ENCODE measurements around the gene D2HGDH.
"Not testable (repeated sequence)": the region's sequence is repeated elsewhere in the genome, so short reads cannot be mapped to it uniquely, and the experiment has no call there.

The D2HGDH gene

DNA sequence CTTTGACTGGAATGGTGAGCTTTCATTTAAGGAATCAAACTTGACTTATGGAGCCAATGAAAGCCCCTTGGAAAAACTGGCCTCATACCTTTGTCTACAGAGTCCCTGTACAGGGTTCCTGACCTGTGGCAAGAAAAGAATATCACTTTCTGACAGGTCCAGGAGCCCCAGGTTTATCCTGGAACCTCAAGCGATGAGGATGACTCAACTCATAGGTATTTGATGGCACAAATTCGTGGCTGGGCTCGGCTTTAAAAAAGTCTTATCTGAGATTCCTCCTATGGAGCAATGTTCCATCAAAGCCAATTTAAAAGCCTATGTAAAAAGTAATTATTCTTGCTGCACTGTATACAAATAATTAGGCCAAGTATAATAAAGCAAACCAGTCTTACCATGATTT is 57.0 kb downstream of the D2HGDH start:
- in situ Hi-C loops (cut with HindIII; ENCODE audit: low sequenced_read_pairs), result not testable (repeated sequence)

DNA sequence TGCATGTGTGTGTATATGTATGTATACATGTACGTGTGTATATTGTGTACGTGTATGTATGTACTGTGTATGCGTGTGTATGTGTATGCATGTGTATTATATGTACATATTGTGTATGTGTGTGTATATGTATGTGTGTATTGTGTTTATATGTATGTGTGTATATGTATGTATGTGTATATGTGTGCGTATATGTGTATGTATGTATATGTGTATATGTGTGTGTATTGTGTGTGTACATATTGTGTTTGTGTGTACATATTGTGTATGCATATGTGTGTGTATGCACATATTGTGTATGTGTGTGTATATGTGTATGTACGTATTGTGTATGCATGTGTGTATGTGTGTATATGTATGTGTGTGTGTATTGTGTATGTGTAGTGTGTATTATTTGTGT is 59.0 kb downstream of the D2HGDH start:
- in situ Hi-C loops (cut with HindIII; ENCODE audit: low sequenced_read_pairs), result no loop called here

- in situ Hi-C loops (cut with HindIII; ENCODE audit: low sequenced_read_pairs), result no loop called here
These were observed 59.9 kb downstream of the D2HGDH start for GRCh38 chr2:241794250-241794823.

GRCh38 chr2:241795021-241795999 is 60.9 kb downstream of the D2HGDH start:
- in situ Hi-C loops (cut with HindIII; ENCODE audit: low sequenced_read_pairs), result no loop called here

DNA sequence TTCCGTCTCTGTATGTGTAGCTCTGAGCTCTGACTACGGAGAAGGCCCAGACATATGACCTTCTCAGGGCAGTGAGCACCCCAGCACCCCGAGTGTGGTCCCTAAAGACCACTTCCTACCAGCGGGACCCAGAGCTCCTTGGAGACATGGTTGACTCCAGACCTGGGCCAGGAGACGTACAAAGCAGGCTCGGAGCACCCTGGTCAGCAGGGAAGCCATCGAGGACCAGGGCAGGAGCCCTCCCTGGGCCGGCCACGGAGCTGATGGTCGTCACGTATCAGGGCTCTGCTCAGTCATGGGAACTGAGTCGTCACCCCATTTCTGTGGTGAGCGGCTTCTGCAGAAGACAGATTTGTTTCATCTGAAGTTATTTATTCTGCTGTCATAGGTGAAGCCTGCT is 61.8 kb downstream of the D2HGDH start:
- in situ Hi-C loops (cut with HindIII; ENCODE audit: low sequenced_read_pairs), result no loop called here

- in situ Hi-C loops (cut with HindIII; ENCODE audit: low sequenced_read_pairs), result no loop called here
These were observed 62.2 kb downstream of the D2HGDH start for GRCh38 chr2:241796610-241797138.

DNA sequence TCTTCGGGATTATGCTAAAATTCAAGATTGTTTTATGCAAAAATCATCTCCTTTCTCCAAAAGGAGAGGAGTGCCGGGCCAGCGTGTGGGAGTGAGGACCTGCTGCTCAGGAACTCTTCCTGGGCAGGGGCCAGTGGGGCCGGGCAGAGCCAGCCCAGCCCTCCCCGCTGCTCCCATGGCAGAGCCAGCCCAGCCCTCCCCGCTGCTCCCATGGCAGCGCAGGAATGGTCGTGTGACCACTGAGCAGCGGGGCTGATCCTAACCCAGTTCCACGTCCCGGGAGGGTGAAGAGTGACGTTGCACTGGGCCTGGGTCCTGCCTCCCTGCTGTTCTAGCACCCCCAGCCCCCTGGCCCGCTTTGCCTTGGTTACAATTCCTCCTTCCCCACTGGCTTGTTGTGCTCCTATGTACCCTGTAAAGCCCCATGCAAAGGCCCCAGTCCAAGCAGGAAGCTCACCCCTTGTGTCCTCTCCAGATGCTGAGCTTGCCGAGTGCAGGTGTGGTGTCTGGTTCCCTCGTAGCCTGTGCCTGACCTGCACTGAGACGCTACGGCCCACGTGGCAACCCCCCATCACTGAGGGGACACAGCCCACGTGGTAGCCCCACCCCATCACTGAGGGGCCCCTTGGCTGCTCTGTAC is 63.1 kb downstream of the D2HGDH start:
- in situ Hi-C loops (cut with HindIII; ENCODE audit: low sequenced_read_pairs), result no loop called here

- in situ Hi-C loops (cut with HindIII; ENCODE audit: low sequenced_read_pairs), result no loop called here
These were observed 63.7 kb downstream of the D2HGDH start for GRCh38 chr2:241798081-241798630.

DNA sequence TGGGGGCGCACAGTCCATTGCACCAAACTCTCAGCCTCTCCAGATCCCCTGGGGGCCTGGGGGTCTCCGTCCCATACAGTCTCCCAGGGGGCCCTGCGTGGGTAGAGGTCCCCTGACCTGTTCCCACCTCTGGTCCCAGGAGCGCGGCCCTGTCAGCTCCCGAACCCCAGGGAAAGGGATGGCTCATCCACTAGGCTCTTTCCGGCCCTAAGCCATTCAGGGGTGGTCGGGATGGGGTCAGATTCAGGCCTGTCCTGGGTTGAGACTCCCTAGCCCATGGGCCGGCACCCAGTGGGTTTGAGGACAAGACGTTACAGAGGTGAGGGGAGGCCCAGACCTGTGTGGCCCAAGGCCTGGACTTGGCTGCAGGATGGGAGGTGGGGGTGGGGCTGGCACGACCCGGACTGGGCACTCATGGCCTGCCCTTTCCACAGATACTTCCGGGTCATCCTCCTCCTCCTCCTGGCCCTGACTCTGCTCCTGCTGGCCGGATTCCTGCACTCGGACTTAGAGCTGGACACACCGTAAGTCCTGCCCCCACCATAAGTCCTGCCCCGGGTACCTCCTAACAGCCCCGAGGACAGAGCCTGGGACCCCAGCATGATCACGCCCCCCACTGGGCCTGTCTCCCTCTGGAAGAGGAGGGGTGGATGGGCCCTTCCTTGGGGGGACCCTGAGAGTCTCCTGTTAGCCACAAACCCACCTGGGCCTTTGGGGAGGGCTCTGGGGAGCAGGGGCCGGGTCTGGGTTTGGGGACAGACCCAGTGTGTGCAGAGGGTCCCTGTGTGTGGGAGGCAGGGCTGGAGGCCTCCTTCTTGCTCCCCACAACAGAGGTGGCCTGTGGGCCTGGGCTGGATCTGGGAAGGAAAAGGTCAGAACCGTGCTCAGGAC is 64.4 kb downstream of the D2HGDH start:
- in situ Hi-C loops (cut with HindIII; ENCODE audit: low sequenced_read_pairs), result no loop called here

DNA sequence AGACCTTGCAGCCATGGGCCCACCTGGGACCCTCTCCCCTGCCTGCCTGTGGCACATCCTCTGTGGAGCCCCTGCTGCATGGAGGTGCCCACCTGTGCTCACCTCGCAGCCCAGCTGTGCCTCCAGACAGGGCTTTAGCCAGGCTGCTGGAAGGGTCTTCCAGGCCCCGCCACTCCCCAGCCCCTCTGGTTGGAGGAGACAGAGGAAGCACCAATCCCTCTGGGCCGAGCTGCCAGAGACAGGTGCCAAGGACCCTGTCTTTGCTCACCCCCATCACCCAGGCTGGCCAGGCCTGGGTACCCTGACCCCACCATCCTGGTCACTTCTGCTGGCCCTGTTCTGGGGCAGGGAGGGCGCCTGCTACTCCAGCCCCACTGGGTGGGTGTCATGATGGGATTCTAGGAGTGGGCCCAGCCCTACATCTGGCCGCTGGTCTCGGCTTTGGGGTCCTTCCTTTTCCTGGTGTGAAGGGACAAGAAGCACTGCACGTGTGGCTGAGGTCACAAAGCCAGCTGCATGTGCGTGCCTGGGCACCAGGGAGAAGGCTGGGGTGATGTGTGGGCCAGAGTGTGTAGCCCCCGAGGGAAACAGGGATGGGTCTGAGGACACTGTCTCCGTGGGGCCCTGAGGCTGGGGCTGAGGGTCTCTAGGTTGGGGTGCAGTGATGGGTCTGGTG is 65.2 kb downstream of the D2HGDH start:
- in situ Hi-C loops (cut with HindIII; ENCODE audit: low sequenced_read_pairs), result no loop called here

DNA sequence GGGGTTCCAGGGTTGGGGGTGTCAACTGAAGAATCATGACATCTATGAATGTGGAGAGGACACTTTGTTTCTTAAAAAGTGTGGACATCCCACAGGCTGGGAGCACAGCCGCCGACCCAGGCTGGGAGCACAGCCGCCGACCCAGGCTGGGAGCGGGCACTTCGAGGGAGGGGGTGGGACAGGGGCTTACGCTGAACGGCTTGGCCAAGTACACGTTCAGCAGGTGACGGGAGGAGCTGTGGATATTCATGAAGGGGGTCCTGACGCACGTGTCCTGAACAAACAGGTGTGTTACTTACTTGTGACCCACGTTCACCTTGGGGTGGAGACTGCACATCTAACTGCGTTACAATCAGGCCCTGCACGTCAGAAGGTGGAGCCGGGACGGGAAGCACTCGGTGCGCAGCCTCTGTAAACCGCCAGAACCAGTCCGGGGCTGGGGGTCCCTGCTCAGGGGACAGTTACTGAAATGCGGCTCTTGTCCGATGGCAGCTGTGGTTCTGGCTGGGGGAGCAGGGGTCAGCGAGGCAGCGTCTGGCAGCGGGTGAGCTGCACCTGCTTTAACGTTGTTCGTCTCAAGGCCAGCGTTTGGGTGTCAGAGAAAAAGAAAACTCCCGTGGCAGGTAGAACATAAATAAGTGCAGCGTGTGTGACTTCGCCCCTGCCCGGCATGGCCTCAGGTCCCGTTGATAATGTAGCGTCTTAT is 65.9 kb downstream of the D2HGDH start:
- in situ Hi-C loops (cut with HindIII; ENCODE audit: low sequenced_read_pairs), result not testable (repeated sequence)

- in situ Hi-C loops (cut with HindIII; ENCODE audit: low sequenced_read_pairs), result no loop called here
These were observed 67.4 kb downstream of the D2HGDH start for GRCh38 chr2:241801611-241802420.

GRCh38 chr2:241802421-241803318 is 68.2 kb downstream of the D2HGDH start:
- in situ Hi-C loops (cut with HindIII; ENCODE audit: low sequenced_read_pairs), result no loop called here

DNA sequence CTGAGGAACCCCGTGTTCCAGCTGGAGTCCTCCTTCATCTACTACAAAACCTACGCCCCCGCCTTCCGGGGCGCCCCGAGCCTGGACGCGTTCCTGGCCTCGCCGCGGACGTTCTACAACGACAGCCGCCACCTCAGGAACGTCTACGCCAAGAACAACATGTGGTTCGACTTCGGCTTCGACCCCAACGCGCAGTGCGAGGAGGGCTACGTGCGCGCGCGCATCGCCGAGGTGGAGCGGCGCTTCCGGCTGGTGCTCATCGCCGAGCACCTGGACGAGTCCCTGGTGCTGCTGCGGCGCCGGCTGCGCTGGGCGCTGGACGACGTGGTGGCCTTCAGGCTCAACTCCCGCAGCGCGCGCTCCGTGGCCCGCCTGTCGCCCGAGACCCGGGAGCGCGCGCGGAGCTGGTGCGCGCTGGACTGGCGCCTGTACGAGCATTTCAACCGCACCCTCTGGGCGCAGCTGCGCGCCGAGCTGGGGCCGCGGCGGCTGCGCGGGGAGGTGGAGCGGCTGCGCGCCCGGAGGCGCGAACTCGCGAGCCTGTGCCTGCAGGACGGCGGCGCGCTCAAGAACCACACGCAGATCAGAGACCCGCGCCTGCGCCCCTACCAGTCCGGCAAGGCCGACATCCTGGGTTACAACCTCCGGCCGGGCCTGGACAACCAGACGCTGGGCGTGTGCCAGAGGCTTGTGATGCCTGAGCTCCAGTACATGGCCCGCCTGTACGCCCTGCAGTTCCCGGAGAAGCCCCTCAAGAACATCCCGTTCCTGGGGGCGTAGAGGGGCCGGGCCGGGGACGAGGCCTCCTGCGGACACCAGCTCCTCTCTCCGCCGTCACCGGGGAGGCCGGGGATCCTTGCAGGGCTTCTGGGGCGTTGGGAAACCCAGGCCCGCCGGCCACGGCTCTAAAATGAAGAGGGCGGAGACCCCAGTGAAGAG is 69.2 kb downstream of the D2HGDH start:
- in situ Hi-C loops (cut with HindIII; ENCODE audit: low sequenced_read_pairs), result no loop called here

DNA sequence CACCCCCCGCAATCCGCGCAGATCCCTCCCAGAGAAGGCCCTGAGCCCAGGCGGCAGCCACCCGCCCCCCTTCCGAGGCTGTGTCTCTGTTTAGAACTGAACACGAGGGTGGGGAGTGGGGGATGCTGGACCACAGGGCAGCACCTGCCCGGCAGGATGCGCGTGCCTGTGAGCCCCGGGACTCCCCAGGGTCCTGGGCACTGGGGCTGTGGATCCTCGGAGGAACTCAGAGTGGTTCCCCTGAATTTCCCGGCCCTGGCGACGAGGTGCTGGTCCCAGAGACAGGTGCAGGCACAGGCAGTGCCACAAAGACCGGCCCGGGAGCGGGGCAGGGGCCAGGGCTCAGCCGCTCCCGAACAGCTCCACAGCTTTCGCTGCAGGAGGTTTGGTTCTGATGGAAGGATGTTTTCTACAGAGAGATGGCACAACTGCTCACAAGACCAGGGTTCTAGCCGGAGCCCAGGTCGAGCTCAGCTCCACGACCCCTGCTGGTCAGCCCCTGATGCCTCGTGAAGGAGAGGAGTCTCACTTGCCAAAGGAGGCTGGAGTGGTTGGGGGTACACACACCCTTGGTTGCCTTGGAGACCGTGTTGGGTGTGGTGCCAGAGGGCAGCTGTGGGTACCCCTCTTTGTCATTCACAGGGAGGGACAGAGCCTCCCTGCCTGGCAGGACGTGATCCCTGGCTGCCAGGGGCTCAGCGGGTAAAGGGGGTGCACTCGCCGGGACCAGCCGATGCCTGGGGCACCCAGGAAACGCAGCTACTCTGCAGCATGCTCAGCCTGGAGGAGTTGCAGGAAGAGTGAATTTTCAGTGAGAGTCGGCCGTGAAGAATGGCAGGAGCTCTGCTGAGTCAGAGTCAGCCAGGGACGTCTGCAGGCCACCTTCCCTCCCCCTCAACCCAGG is 70.1 kb downstream of the D2HGDH start:
- in situ Hi-C loops (cut with HindIII; ENCODE audit: low sequenced_read_pairs), result no loop called here

All from DLD1 (cell line).